KOPT-K1 (cell line): ENCODE results near the gene GPATCH2.
"Not testable (repeated sequence)": the region's sequence is repeated elsewhere in the genome, so short reads cannot be mapped to it uniquely, and the experiment has no call there.

Experiments used
- H3K27ac ChIP-seq: fragments of 200-600 bp; sonication (generic); 2 replicates; pipeline ENCODE4 v1.5.1; 2016; ENCODE audit warnings: antibody characterized with exemption, mild to moderate bottlenecking, low read depth, low read length; ENCODE audit not compliant: poor library complexity, severe bottlenecking
- H3K36me3 ChIP-seq: fragments of 200-600 bp; sonication (generic); 2 replicates; pipeline ENCODE4 v1.5.1; 2017; ENCODE audit warnings: antibody characterized with exemption, mild to moderate bottlenecking, low read length, moderate library complexity; ENCODE audit not compliant: insufficient read depth
- H3K9me3 ChIP-seq: fragments of 200-600 bp; sonication (generic); 2 replicates; pipeline ENCODE4 v1.5.1; 2017; ENCODE audit warnings: antibody characterized with exemption, low read length, mild to moderate bottlenecking; ENCODE audit not compliant: insufficient read depth, poor library complexity, severe bottlenecking

GPATCH2 gene

GRCh38 chr1:217525773-217526490 is 105.0 kb downstream of the GPATCH2 start:
- Histone ChIP-seq H3K36me3 (no peaks in the 10 kb centered on the region), H3K9me3 (no peaks in the 10 kb centered on the region)

DNA sequence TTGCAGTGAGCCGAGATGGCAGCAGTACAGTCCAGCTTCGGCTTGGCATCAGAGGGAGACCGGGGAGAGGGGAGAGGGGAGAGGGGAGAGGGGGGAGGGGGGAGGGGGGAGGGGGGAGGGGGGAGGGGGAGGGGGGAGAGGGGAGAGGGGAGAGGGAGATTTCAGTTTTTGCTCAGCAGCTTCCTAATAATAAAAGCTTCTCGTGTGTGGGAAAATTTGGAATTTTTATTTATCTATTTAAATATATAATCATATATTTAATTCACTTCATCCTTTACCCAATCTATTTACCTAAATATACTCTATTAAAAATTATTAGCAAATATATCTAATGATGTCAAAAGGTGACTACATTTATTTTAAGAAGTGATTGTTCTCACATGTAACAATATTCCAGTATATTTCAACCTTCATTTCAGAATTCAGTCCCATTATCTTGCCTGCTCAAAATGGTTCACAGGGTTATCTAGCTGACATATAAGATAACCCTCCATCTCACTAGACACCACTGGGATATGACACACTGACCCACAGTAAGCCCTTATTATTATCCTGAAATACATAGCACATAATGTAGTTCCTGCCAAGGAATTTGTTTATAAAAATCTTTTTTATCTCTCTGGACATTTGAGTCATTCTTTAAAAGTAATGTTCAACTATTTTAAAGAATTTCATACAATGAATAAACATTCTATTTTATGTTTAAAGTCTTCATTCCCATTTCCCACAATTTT is 105.9 kb downstream of the GPATCH2 start:
- Histone ChIP-seq H3K27ac (no peak overlapping the region), H3K9me3 (no peaks in the 10 kb centered on the region), H3K36me3 (no peaks in the 10 kb centered on the region)

More at GRCh38 chr1:217525773-217526490, 105.0 kb downstream of the GPATCH2 start:
- H3K27ac ChIP-seq: no peak overlapping the region

DNA sequence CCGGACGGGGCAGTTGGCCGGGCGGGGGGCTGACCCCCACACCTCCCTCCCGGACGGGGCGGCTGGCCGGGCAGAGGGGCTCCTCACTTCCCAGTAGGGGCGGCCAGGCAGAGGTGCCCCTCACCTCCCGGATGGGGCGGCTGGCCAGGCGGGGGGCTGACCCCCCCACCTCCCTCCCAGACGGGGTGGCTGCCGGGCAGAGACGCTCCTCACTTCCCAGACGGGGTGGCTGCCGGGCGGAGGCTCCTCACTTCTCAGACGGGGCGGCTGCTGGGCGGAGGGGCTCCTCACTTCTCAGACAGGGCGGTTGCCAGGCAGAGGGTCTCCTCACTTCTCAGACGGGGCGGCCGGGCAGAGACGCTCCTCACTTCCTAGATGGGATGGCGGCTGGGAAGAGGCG is 107.0 kb downstream of the GPATCH2 start:
- H3K36me3 ChIP-seq, H3K9me3 ChIP-seq, H3K27ac ChIP-seq: not testable (repeated sequence)

DNA sequence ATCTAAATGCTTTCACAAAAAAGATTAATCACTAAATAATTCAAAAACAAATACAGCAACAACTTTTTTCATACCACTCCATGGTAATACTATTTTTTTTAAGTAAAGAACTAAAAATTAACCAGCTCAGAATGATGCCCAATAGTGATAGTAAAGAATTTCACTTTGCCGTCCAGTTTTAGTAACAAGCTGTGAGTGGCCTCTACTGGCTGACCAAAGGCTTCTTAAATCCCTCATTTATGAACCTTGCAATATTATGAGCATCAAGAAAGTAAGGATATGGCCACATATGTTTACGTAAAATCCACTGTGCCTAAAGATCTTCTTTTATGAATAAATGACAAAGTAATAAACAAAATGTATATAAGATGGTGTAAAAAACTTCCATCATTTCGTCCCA is 108.6 kb downstream of the GPATCH2 start:
- Histone ChIP-seq H3K36me3 (no peaks in the 10 kb centered on the region), H3K9me3 (no peaks in the 10 kb centered on the region), H3K27ac (no peak overlapping the region)

DNA sequence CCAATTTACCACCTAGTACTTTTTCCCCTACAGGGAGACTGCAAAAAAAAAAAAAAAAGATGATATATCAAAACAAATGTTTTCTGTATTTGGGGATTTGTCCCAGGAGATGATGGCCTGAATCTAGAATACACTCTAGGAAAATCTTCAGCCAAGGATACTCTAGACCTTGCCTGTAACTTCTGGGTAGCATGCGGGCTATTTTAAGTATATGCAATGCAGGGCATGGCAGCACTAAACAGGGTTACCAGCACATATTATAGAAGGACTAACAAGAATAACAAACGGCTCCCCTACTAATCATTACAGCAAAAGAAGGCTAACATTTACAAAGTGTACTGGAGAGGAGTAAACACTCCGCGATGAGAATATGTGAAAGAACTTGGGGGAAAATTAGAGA is 109.6 kb downstream of the GPATCH2 start:
- Histone ChIP-seq H3K36me3 (no peaks in the 10 kb centered on the region), H3K27ac (no peak overlapping the region), H3K9me3 (no peaks in the 10 kb centered on the region)

DNA sequence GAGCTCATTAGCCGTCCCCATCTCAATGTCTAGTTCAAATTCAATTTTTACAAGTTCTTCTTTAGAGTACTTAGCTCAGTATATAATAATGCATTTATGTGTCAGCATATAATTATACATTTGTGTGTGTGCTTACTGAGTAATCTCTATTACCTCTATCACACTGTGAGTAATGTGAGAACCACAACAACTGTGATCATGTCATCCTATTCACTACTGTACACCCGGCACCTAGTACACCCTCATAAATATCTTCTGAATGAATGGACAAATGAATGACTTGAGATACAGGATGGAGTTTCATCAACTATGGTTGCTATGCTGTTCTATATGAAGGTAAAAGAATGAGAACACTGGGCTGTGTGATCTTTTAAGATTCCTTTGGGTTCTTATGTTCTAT is 124.0 kb downstream of the GPATCH2 start:
- Histone ChIP-seq H3K27ac (no peak overlapping the region), H3K9me3 (no peaks in the 10 kb centered on the region), H3K36me3 (no peaks in the 10 kb centered on the region)

- Histone ChIP-seq H3K36me3 (no peaks in the 10 kb centered on the region), H3K9me3 (no peaks in the 10 kb centered on the region), H3K27ac (no peak overlapping the region)
These were observed 132.7 kb downstream of the GPATCH2 start for GRCh38 chr1:217498209-217498608.

DNA sequence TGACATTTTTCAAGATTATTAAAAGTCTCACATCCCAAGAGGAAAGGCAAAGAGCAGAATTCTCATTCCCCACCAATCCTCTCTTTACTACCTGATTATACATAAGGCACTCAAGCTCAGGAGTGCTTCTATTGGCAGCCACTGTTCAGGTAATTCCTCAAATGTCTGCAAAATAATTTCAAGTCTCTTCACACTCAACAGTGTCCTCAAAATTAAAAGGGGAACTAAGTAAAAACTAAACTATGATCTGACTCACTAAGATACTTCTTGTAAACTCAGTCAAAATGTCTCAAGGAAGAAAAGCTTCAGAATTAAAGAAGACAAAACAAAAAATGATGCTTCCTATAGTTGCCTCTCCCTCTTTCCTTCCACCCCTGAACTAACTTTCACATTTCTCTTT is 135.6 kb downstream of the GPATCH2 start:
- Histone ChIP-seq H3K9me3 (no peaks in the 10 kb centered on the region), H3K27ac (no peak overlapping the region), H3K36me3 (no peaks in the 10 kb centered on the region)

- Histone ChIP-seq H3K36me3 (no peaks in the 10 kb centered on the region), H3K27ac (no peak overlapping the region), H3K9me3 (no peaks in the 10 kb centered on the region)
These were observed 136.1 kb downstream of the GPATCH2 start for GRCh38 chr1:217494767-217495166.

GRCh38 chr1:217493290-217493689 is 137.6 kb downstream of the GPATCH2 start:
- Histone ChIP-seq H3K36me3 (no peaks in the 10 kb centered on the region), H3K9me3 (no peaks in the 10 kb centered on the region), H3K27ac (no peak overlapping the region)

GRCh38 chr1:217484871-217485270 is 146.0 kb downstream of the GPATCH2 start:
- H3K27ac ChIP-seq: no peak overlapping the region
- no peaks in the 10 kb centered on the region for H3K9me3 ChIP-seq
- H3K36me3 ChIP-seq: no peaks in the 10 kb centered on the region

DNA sequence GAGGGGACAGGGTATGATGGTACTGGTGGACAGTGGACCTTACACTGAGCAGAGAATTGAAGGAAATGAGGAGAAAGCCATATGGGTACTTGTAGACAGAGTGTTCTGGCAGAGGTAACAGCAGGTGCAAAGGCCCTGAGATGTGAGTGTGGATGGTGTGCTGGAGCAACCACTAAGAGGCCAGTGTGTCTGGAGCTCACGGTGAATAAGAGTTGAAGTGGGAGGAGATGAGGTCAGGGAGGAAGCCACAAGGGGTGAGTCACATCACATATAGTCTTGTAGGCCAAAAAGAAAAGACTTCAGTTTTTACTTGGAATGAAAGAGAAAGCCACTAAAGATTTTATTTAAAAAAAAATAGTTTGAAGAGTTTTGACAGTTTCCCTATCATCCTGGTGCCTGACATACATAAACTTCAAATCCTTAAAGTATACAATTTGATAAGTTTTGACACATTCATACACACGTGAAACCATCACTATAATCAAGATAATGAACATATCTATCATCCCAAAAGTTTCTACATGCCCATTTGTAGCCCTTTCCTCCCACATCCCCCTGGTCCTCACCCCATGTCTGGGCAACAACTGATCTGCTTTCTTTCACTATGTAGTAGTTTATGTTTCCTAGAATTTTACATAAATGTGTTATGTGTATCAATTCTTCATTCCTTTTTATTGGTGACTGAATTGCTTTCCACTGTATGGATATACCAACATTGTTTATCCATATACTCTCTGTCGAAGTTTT is 148.4 kb downstream of the GPATCH2 start:
- no peak overlapping the region for H3K27ac ChIP-seq
- no peaks in the 10 kb centered on the region for H3K9me3 ChIP-seq
- no peaks in the 10 kb centered on the region for H3K36me3 ChIP-seq

GRCh38 chr1:217478450-217478849 is 152.4 kb downstream of the GPATCH2 start:
- Histone ChIP-seq H3K9me3 (no peaks in the 10 kb centered on the region), H3K36me3 (no peaks in the 10 kb centered on the region), H3K27ac (no peak overlapping the region)

GRCh38 chr1:217472915-217473314 is 158.0 kb downstream of the GPATCH2 start:
- Histone ChIP-seq H3K27ac (no peak overlapping the region), H3K36me3 (no peaks in the 10 kb centered on the region), H3K9me3 (no peaks in the 10 kb centered on the region)

DNA sequence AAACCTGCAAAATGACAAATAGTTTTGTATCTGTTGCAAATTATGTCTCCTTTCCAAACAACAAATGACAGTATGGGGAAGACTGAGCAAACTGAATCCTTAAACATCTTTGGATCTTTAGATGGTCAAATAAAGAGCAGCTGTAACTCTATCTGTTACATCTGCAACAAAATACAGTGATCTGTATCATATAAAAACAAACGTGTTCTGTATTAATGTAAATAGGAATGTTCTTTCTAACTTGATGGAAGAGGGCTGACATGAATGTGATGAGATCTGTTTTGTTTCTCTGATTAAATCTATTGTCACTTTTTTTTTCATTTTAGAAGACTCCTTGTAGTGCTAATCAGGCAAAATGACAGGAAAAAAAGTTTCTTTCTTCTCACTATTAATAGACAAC is 159.5 kb downstream of the GPATCH2 start:
- Histone ChIP-seq H3K36me3 (no peaks in the 10 kb centered on the region), H3K27ac (no peak overlapping the region), H3K9me3 (no peaks in the 10 kb centered on the region)
